OCI-M1 (cell line): ENCODE data around the gene NETO2.
A peak's percentile ranks its signal among the peaks of the same experiment; 100 is the strongest.
"Not testable (repeated sequence)": the region's sequence is repeated elsewhere in the genome, so short reads cannot be mapped to it uniquely, and the experiment has no call there.

Source experiments
- DNase-seq: peaks from one replicate; lab custom pipeline; 2025; lab: John Stamatoyannopoulos, UW

Gene NETO2

GRCh38 chr16:47134550-47134949 is 9.2 kb downstream of the NETO2 start:
- no peak for DNase-seq

DNA sequence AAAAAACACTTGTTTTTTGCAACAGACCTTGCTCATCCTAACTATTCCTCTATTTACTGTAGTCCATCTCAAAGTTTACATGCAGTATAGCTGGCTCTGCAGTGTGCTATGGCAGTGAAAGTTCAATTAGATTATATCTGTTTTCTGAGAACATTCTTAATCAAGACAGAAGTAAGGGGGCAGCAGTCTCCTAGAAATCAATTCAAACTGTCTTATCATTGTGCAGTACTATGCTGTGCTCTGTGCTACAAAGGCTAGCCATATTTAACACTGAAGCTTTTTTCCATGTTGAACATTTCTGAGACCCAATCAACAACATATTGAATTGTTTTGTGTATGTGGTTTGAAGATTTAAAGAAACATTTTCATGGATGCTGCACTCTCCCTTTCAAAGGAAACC is 11.4 kb downstream of the NETO2 start:
- peak; percentile 32 for DNase-seq

DNA sequence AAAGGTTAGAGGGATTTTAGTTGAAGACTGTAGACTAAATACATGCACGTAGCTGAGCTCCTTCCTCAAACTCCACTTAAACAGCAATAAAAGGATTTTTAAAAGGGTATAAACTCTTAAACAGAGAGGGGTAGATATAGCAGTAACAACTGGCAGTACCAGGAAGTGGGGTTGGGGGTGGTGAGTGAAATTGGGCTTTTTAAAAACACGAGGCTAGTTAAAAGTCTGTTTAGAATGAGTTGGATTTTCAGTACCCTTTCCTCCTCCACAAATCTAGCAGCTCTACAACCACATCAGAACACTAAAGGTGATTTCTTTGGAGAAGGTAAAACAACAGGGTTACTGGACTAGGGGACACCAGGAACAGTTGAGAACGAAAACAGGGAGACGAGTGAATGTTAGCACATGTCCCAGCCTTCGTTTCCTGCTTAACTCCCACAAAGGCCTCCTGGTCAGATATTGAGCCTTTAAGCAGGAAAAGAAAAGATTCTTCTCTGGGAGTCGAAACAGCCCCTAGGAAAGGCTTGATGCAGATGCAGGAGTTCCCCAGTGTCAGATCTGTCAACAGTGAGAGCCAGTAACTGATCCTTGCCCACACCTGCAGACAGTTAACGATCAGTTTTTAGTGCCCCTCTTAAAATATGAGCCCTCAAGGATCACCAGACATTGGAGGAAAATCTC is 13.8 kb downstream of the NETO2 start:
- DNase-seq: no peak

GRCh38 chr16:47127541-47127940 is 16.2 kb downstream of the NETO2 start:
- no peak for DNase-seq

GRCh38 chr16:47125757-47126156 is 18.0 kb downstream of the NETO2 start:
- DNase-seq: no peak

- DNase-seq: no peak
These were observed 30.6 kb downstream of the NETO2 start for GRCh38 chr16:47113130-47113529.

- peak; percentile 5 for DNase-seq
These were observed 32.8 kb downstream of the NETO2 start for GRCh38 chr16:47110939-47111338.

DNA sequence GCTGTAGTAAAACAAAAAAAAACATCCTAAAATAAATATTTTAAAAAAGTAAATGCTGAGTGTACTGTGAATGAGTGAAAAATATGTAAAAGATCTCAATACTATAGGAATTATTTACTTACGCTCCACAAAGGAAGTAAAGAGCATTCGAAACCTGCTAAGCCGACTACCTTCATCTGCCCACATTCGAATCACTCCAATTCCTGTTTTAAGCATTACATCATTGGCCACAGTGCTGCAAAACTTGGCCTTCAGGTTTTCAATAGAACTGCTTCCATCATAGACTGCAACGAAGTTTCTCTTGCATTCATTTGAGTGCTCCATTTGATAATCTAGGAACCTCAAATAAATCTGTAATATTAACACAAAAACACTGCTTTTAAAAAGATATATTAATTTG is 34.4 kb downstream of the NETO2 start:
- no peak for DNase-seq

DNA sequence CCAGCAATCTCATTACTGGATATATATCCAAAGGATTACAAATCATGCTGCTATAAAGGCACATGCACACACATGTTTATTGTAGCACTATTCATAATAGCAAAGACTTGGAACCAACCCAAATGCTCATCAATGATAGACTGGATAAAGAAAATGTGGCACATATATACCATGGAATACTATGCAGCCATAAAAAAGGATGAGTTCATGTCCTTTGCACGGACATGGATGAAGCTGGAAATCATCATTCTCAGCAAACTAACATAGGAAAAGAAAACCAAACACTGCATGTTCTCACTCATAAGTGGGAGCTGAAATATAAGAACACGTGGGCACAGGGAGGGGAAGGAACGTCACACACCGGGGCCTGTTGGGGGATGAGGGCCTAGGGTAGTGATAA is 40.8 kb downstream of the NETO2 start:
- DNase-seq: not testable (repeated sequence)

- not testable (repeated sequence) for DNase-seq
These were observed 46.6 kb downstream of the NETO2 start for GRCh38 chr16:47097154-47097553.

DNA sequence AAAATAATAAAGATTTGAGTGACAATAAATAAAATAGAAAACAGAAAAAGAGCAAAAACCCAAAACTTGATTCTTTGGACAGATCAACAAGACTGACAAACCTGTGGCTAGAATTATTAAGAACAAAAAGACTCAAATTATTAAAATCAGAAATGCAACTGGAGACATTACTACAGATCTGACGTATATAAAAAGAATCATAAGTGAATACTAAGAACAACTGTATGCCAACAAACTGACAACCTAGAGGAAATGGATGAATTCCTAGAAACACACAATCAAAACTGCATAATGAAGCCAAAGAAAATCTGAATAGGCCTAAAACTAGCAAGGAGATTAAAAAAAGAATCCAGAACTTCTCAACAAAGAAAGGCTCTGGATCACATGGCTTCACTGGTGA is 47.4 kb downstream of the NETO2 start:
- DNase-seq: no peak

GRCh38 chr16:47084198-47084597 is 59.5 kb downstream of the NETO2 start:
- no peak for DNase-seq

DNA sequence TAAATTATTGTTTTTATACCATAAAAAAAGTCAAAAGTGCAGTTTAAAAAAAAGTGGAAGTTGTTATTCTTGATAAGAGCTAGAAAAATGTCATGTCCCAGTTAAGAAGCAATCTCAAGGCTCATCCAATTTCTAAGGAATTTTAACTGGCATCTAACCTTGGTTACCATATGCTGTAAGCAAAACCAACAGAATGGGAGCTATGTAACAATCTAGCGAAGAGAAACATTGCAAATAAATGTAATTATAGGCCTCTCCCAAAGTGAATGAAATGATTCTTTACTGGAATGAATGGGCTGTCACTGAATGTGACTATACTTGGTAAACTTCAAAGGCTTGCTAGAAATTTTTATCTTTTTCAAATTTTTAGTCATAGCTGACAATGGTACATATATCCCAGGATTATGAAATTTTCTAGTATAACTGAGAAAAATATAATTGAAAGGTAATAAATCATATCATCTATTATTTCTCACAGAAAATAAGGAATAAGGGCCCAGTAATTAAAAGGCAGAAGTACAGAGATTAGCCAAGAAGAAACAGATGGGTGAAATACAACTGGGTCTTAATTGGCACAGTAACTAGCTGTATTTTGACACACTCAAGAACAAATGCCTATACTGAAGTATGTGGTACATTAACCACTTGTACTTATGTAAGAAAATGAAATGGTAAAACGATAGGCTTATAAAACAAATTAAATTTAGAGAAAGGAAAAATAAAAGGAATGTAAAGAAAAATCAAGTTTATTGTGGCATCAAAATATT is 61.5 kb downstream of the NETO2 start:
- no peak for DNase-seq

GRCh38 chr16:47081115-47081514 is 62.6 kb downstream of the NETO2 start:
- DNase-seq: no peak

GRCh38 chr16:47079860-47080259 is 63.9 kb downstream of the NETO2 start:
- no peak for DNase-seq

- DNase-seq: no peak
These were observed 70.3 kb downstream of the NETO2 start for GRCh38 chr16:47073223-47074155.

GRCh38 chr16:47072158-47072557 is 71.6 kb downstream of the NETO2 start:
- no peak for DNase-seq

- no peak for DNase-seq
These were observed 73.7 kb downstream of the NETO2 start for GRCh38 chr16:47069841-47070584.

DNA sequence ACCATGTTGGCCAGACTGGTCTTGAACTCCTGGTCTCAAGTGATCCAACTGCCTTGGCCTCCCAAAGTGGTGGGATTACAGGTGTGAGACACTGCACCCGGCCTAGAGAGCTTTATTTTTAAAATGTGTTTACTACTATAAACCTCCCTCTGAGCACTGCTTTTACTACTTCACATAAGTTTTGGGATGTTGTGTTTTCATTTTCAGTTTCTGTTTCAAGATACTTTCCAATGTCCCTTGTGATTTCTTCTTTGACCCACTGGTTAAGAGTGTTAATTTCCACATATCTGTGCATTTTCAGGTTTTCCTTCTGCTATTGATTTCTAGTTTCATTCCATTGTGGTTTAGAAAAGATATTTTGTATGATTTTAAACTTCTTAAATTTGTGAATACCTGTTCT is 74.4 kb downstream of the NETO2 start:
- peak; percentile 14 for DNase-seq

DNA sequence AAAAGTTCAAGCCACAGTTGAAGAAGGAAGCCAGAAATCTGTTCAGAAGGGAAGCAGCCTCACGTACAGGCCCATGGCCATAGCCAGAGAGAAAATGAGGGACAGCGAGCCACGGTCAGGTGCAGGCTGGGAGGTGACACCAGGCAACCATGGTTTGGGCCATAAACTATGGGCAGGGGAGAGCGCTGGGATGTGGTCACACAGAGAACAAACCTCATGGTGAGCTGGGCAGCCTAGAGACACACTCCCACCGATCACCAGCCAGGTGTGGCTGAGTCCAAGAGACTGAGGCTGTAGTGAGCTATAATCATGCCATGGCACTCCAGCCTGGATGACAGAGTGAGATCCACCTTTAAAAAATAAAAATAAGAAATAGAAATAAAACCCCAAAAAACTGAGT is 76.5 kb downstream of the NETO2 start:
- no peak for DNase-seq

DNA sequence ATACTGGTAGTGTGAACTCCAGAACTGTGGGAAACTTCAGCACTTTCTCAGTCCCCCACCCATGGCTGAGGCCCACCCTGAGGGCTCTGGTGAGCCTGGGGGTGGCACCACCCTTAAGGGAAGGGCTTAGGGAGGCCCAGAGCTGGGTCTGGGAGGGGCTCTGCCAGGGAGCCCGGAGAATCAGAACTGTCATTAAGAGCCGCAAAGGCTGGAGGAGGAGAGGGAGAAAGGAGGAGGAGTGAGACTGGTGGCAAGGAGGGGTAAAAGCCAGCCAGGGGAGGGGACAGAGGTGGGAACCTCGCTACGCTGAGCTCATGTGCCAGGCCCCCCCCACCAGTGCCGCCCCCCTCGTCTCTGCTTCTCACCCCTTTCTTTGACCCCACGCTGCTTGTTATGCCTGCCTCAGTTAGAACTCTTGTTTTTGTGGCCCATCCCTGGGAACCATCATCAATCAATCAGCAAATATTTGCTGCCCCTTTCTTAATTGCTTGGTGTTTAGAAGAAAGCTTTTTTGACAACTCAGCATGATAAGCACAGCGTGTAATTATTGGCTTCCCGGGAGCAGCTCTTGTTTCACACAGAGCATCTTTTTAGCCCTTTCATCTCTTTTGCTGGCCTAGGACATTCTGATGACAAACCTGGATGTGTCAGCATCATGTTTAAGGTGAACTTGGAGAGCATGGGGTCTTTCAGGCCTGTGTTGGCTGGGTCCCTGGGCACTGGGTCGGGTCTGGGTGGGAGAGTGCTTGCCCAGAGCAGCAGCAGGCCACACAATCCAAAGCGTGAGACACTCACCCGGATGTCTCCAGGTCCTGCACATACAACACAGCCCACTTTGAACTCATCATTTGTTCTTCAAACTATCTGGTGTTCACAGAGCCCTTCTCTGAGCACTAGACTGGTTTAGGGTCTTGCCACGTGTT is 77.7 kb downstream of the NETO2 start:
- DNase-seq: no peak
